Measurements from ENCODE around the gene IGFBP7. TPM values are rescaled to one million over a fixed set of nuclear protein-coding genes. Genes with fewer than 3 reads are reported as not detected.
"Not testable (repeated sequence)": the region's sequence is repeated elsewhere in the genome, so short reads cannot be mapped to it uniquely, and the experiment has no call there.

IGFBP7 gene
- total RNA-seq, 2 experiments from 2014 or later, result not detected

DNA sequence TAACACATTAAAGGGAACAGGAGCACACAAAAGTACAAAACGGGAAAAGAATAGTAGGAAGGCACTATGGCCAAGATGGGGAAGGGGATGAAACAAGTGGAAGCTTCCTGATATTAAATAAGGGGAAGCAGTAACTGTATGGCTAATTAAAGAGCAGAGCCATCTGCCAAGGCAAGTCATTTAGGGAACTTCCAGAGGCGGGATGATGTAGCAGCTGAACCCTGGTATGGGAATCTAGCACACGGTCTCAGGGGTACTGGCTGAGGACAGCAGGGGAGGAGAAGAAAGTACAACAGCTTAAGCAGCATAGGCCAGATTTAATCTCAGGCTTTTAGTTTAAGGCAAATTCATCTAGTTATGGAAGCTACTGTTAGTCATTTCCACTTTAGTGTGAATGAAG lies 59.1 kb downstream of the IGFBP7 start:
- Histone ChIP-seq H3K9me3 (ENCODE audit: low read length) (no peaks in the 10 kb centered on the region), H3K36me3 (ENCODE audit: insufficient read depth, low read length) (no peaks in the 10 kb centered on the region), H2AFZ (ENCODE audit: low read length) (no peak overlapping the region), H3K27ac (ENCODE audit: low read depth, low read length, poor library complexity, severe bottlenecking) (no peak overlapping the region), H3K4me2 (ENCODE audit: low read length) (no peak overlapping the region), H3K4me1 (ENCODE audit: insufficient read depth, low read length, poor library complexity, severe bottlenecking) (no peaks in the 10 kb centered on the region), H3K4me3 (ENCODE audit: low read depth, low read length, poor library complexity, severe bottlenecking) (no peak overlapping the region), H4K20me1 (ENCODE audit: insufficient read depth, low read length) (no peaks in the 10 kb centered on the region), H3K9me2 (ENCODE audit: insufficient read depth, low read length) (no peaks in the 10 kb centered on the region), H3K79me2 (ENCODE audit: insufficient read depth, low read depth, low read length) (no peaks in the 10 kb centered on the region)
- no TSS peak for BruUV-seq (replicated peaks)
- no peak for TF ChIP-seq CTCF (conservative IDR thresholded peaks at IDR 0.05; ENCODE audit: low read length)
- TF ChIP-seq EZH2phosphoT487 (IDR thresholded peaks at IDR 0.05; ENCODE audit: borderline replicate concordance, low read depth, low read length), result no peak
- ChIA-PET CTCF (ENCODE audit: unreplicated experiment) (no interaction called here), POLR2A (no interaction called here)
- intact Hi-C loops (cut with micrococcal nuclease; ENCODE audit: unreplicated experiment), result no loop called here
- DNase-seq (ENCODE audit: low spot score), result no peak

DNA sequence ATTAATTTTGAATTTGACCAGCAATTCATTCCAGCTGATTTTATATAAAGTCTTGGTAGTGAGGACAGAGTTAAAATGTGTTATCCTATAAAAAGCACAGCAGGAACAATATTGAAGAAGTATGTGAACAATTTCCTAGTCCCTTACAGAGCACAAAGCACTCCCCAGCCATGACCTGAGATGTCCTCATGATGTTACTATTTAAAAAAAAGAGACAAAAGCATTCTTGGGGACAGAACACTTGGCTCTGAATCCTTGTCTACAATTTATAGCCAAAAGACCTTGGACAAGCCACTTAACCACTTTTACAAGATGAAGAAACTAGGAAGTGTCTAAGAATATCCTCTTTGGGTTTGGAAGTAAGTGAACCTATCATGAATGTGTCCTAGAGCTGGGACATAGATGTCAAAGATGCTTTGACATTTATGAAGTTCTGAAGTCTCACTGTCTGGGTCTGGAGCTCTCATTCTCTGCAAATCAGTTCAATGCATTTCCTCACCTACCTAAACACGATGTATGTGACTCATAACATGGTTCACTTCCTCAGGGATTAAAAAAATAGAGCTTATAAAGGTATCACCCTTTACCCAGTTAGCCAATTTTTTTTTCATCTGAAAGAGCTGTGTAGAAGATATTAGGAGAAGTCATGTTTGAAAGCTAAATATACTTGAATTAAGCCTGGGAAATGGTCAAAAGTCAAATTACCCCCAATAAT lies 61.4 kb downstream of the IGFBP7 start:
- no peak overlapping the region for H3K27ac ChIP-seq (ENCODE audit: low read depth, low read length, poor library complexity, severe bottlenecking)
- no peaks in the 10 kb centered on the region for H3K9me2 ChIP-seq (ENCODE audit: insufficient read depth, low read length)
- H3K4me2 ChIP-seq (ENCODE audit: low read length), result no peak overlapping the region
- POLR2A ChIA-PET, result interaction anchor here (0.6 to 1.1 kb wide), 3 partner anchors 11 to 173 kb away, joined by 3 to 4 read pairs (median 3); no protein-coding TSS in a partner anchor
- H2AFZ ChIP-seq (ENCODE audit: low read length), result no peak overlapping the region
- H3K4me1 ChIP-seq (ENCODE audit: insufficient read depth, low read length, poor library complexity, severe bottlenecking), result no peaks in the 10 kb centered on the region
- intact Hi-C loops (cut with micrococcal nuclease; ENCODE audit: unreplicated experiment), result no loop called here
- no peaks in the 10 kb centered on the region for H3K79me2 ChIP-seq (ENCODE audit: insufficient read depth, low read depth, low read length)
- H3K4me3 ChIP-seq (ENCODE audit: low read depth, low read length, poor library complexity, severe bottlenecking), result no peak overlapping the region
- H3K36me3 ChIP-seq (ENCODE audit: insufficient read depth, low read length), result no peaks in the 10 kb centered on the region
- DNase-seq (ENCODE audit: low spot score), result no peak
- BruUV-seq (replicated peaks), result no TSS peak
- H3K9me3 ChIP-seq (ENCODE audit: low read length), result no peaks in the 10 kb centered on the region
- TF ChIP-seq EZH2phosphoT487 (IDR thresholded peaks at IDR 0.05; ENCODE audit: borderline replicate concordance, low read depth, low read length) (no peak), CTCF (conservative IDR thresholded peaks at IDR 0.05; ENCODE audit: low read length) (no peak)
- CTCF ChIA-PET (ENCODE audit: unreplicated experiment), result no interaction called here
- H4K20me1 ChIP-seq (ENCODE audit: insufficient read depth, low read length), result no peaks in the 10 kb centered on the region

DNA sequence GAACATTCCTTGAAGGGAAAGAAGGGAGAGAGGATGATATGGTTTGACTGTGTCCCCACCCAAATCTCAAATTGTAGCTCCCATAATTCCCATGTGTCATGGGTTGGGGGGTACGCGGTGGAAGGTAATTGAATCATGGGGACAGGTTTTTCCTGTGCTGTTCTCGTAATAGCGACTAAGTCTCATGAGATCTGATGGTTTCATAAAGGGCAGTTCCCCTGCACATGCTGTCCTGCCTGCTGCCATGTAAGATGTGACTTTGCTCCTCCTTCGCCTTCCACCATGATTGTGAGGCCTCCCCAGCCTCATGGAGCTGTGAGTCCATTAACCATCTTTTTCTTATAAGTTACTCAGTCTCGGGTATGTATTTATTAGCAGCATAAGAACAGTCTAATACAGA lies 63.1 kb downstream of the IGFBP7 start:
- H3K9me3 ChIP-seq (ENCODE audit: low read length); H3K4me1 ChIP-seq (ENCODE audit: insufficient read depth, low read length, poor library complexity, severe bottlenecking); POLR2A ChIA-PET; DNase-seq (ENCODE audit: low spot score); H2AFZ ChIP-seq (ENCODE audit: low read length); H3K4me3 ChIP-seq (ENCODE audit: low read depth, low read length, poor library complexity, severe bottlenecking); H3K36me3 ChIP-seq (ENCODE audit: insufficient read depth, low read length); H3K4me2 ChIP-seq (ENCODE audit: low read length); H4K20me1 ChIP-seq (ENCODE audit: insufficient read depth, low read length); intact Hi-C loops (cut with micrococcal nuclease; ENCODE audit: unreplicated experiment); H3K9me2 ChIP-seq (ENCODE audit: insufficient read depth, low read length); H3K27ac ChIP-seq (ENCODE audit: low read depth, low read length, poor library complexity, severe bottlenecking); CTCF ChIA-PET (ENCODE audit: unreplicated experiment); H3K79me2 ChIP-seq (ENCODE audit: insufficient read depth, low read depth, low read length); BruUV-seq (replicated peaks): not testable (repeated sequence)
